H1 (cell line): ENCODE results near the gene IGSF9B. TPM values are rescaled to one million over a fixed set of nuclear protein-coding genes. Genes with fewer than 3 reads are reported as not detected.
A peak's percentile ranks its signal among the peaks of the same experiment; 100 is the strongest.

Experiments used
- CTCF ChIA-PET: fragments of 300-600 bp; sonication (Branson Sonifier 250); formaldehyde crosslinking; loops from one replicate; lab custom pipeline; 2021; ENCODE audit not compliant: partially characterized antibody; lab: Charles Lee
- POLR2A ChIA-PET: fragments of 300-600 bp; sonication (Branson Sonifier 250); formaldehyde crosslinking; loops from one replicate; lab custom pipeline; 2021; ENCODE audit warnings: inconsistent platforms; ENCODE audit not compliant: partially characterized antibody; lab: Charles Lee
- DNase-seq, 2 experiments: peaks; one replicate each; pipeline versions ENCODE4 v3.0.0 to v3.0.0-alpha.2; 2010 to 2022; ENCODE audit warnings: low spot score in 2 of 2, low read depth in 1 of 2, mixed read lengths in 1 of 2
- FAIRE-seq: peaks from 2 replicates; lab custom pipeline; 2011; peaks lifted over from hg19 to GRCh38; lab: Jason Lieb, UNC
- H2AFZ ChIP-seq: 2 replicates; pipeline ENCODE4 v1.8.1; 2012; ENCODE audit warnings: low read length, inconsistent platforms
- H2AK5ac ChIP-seq: 2 replicates; pipeline ENCODE4 v1.6.1; 2013; ENCODE audit warnings: low read depth, low read length
- H2BK120ac ChIP-seq: replicated peaks from 2 replicates; pipeline ENCODE3; 2013; ENCODE audit warnings: low read depth, low read length, inconsistent platforms
- H2BK12ac ChIP-seq: 2 replicates; pipeline ENCODE4 v1.6.1; 2013; ENCODE audit warnings: low read depth, low read length
- H2BK15ac ChIP-seq: 2 replicates; pipeline ENCODE4 v1.6.1; 2013; ENCODE audit warnings: low read length
- H2BK20ac ChIP-seq: 2 replicates; pipeline ENCODE4 v1.6.1; 2013; ENCODE audit warnings: low read length
- H2BK5ac ChIP-seq: 2 replicates; pipeline ENCODE4 v1.6.1; 2013; ENCODE audit warnings: low read depth, low read length
- H3K14ac ChIP-seq: 2 replicates; pipeline ENCODE4 v1.6.1; 2013; ENCODE audit warnings: inconsistent platforms; ENCODE audit not compliant: insufficient read length
- H3K18ac ChIP-seq: 2 replicates; pipeline ENCODE4 v1.6.1; 2013; ENCODE audit warnings: low read length; ENCODE audit errors: extremely low read depth
- H3K23ac ChIP-seq: 2 replicates; pipeline ENCODE4 v1.6.1; 2013; ENCODE audit warnings: inconsistent platforms; ENCODE audit not compliant: insufficient read length
- H3K23me2 ChIP-seq: 2 replicates; pipeline ENCODE4 v1.6.1; 2013; ENCODE audit warnings: low read depth, low read length
- H3K27ac ChIP-seq: 2 replicates; pipeline ENCODE4 v1.6.1; 2011; ENCODE audit warnings: low read depth, low read length, inconsistent platforms
- H3K27me3 ChIP-seq, 4 experiments: replicated peaks in 1 of 4; 1 replicate in 1 of 4; 2 replicates in 3 of 4; pipeline versions ENCODE4 v1.6.1 to v1.8.1; 2011 to 2013; ENCODE audit warnings: low read length in 3 of 4, mild to moderate bottlenecking in 3 of 4, inconsistent platforms in 2 of 4, mixed read lengths in 2 of 4, moderate library complexity in 1 of 4; ENCODE audit not compliant: control insufficient read depth in 3 of 4, insufficient read depth in 3 of 4; ENCODE audit errors: extremely low read depth in 1 of 4
- H3K36me3 ChIP-seq, 4 experiments: 2 replicates each; pipeline versions ENCODE4 v1.6.1 to v1.8.1; 2011 to 2013; ENCODE audit warnings: mild to moderate bottlenecking in 4 of 4, low read length in 3 of 4, moderate library complexity in 2 of 4, control low read depth in 1 of 4, inconsistent platforms in 1 of 4; ENCODE audit not compliant: insufficient read depth in 4 of 4, control insufficient read depth in 2 of 4
- H3K4ac ChIP-seq: replicated peaks from 2 replicates; pipeline ENCODE3; 2013; ENCODE audit warnings: low read length, low read depth, mixed read lengths, inconsistent platforms; ENCODE audit not compliant: insufficient read length
- H3K4me1 ChIP-seq, 4 experiments: replicated peaks in 1 of 4; 1 replicate in 1 of 4; 2 replicates in 3 of 4; pipeline versions ENCODE4 v1.6.1 to v1.8.1; 2011 to 2013; ENCODE audit warnings: low read length in 3 of 4, inconsistent platforms in 2 of 4, mixed read lengths in 1 of 4; ENCODE audit not compliant: insufficient read depth in 4 of 4, control insufficient read depth in 3 of 4
- H3K4me2 ChIP-seq, 2 experiments: 2 replicates each; pipeline versions ENCODE4 v1.6.1 to v1.8.1; 2011 to 2013; ENCODE audit warnings: low read depth in 2 of 2, low read length in 2 of 2, control low read depth in 1 of 2, inconsistent platforms in 1 of 2, mild to moderate bottlenecking in 1 of 2; ENCODE audit not compliant: insufficient read depth in 1 of 2
- H3K4me3 ChIP-seq, 4 experiments: fragments of 200-600, 300-600 bp in 1 of 4; sonication (generic), shearing (Covaris generic), sonication (Bioruptor Twin) in 1 of 4; 2 replicates each; pipeline versions ENCODE4 v1.5.1 to v1.8.1; 2011 to 2016; ENCODE audit warnings: low read length in 4 of 4, low read depth in 3 of 4, control low read depth in 2 of 4, inconsistent platforms in 2 of 4, mild to moderate bottlenecking in 2 of 4, mixed read lengths in 1 of 4, moderate library complexity in 1 of 4; ENCODE audit not compliant: insufficient read depth in 2 of 4; ENCODE audit errors: extremely low read depth in 1 of 4
- H3K56ac ChIP-seq: replicated peaks from 2 replicates; pipeline ENCODE3; 2013; ENCODE audit warnings: low read depth, mild to moderate bottlenecking, mixed read lengths, low read length, inconsistent platforms; ENCODE audit not compliant: insufficient read length
- H3K79me1 ChIP-seq: 2 replicates; pipeline ENCODE4 v1.6.1; 2013; ENCODE audit warnings: low read depth, low read length, control low read depth
- H3K79me2 ChIP-seq, 2 experiments: 2 replicates each; pipeline versions ENCODE4 v1.6.1 to v1.8.1; 2012 to 2013; ENCODE audit warnings: low read length in 2 of 2, mild to moderate bottlenecking in 2 of 2, inconsistent platforms in 1 of 2; ENCODE audit not compliant: insufficient read depth in 2 of 2, control insufficient read depth in 1 of 2
- H3K9ac ChIP-seq, 4 experiments: replicated peaks in 1 of 4; 1 replicate in 1 of 4; 2 replicates in 3 of 4; pipeline versions ENCODE4 v1.6.1 to v1.8.1; 2011 to 2013; ENCODE audit warnings: low read depth in 3 of 4, low read length in 3 of 4, control low read depth in 2 of 4, mild to moderate bottlenecking in 2 of 4, moderate library complexity in 2 of 4, inconsistent platforms in 1 of 4; ENCODE audit errors: extremely low read depth in 1 of 4
- H3K9me3 ChIP-seq, 2 experiments: 2 replicates each; pipeline versions ENCODE4 v1.6.1 to v1.8.1; 2012 to 2013; ENCODE audit warnings: mild to moderate bottlenecking in 2 of 2, moderate library complexity in 2 of 2, control low read depth in 1 of 2, inconsistent platforms in 1 of 2, low read depth in 1 of 2, low read length in 1 of 2, mixed read lengths in 1 of 2; ENCODE audit not compliant: insufficient read depth in 2 of 2
- H4K20me1 ChIP-seq, 2 experiments: replicated peaks in 1 of 2; 2 replicates each; pipeline versions ENCODE3 to v1.8.1; 2011 to 2013; ENCODE audit warnings: inconsistent platforms in 2 of 2, low read length in 2 of 2, mild to moderate bottlenecking in 1 of 2; ENCODE audit not compliant: insufficient read depth in 2 of 2, control insufficient read depth in 1 of 2
- H4K5ac ChIP-seq: 2 replicates; pipeline ENCODE4 v1.6.1; 2013; ENCODE audit warnings: low read length, low read depth, mixed read lengths, inconsistent platforms; ENCODE audit not compliant: insufficient read length
- H4K8ac ChIP-seq: 2 replicates; pipeline ENCODE4 v1.8.0; 2013; ENCODE audit warnings: mild to moderate bottlenecking, moderate library complexity, low read length, inconsistent platforms; ENCODE audit not compliant: insufficient read depth; ENCODE audit errors: extremely low read depth
- H4K91ac ChIP-seq: replicated peaks from 2 replicates; pipeline ENCODE3; 2013; ENCODE audit warnings: low read length, mixed read lengths, inconsistent platforms; ENCODE audit not compliant: insufficient read length
- CBX5 ChIP-seq: fragments of 300-800, 300-1000 bp; sonication (generic); IDR thresholded peaks from 2 replicates; pipeline ENCODE4 v1.7.1; 2016; ENCODE audit warnings: antibody characterized with exemption, low read length, low read depth
- GTF2F1 ChIP-seq: IDR thresholded peaks from 2 replicates; pipeline ENCODE4 v1.6.1; 2012; ENCODE audit warnings: low read depth, low read length, improper control_type of control experiment, borderline replicate concordance
- MAX ChIP-seq: IDR thresholded peaks from 2 replicates; pipeline ENCODE4 v1.6.1; 2012; ENCODE audit warnings: inconsistent platforms
- TEAD4 ChIP-seq: IDR thresholded peaks from 2 replicates; pipeline ENCODE4 v1.6.1; 2012; ENCODE audit warnings: low read depth, low read length, inconsistent platforms, mixed read lengths
- WGBS, 2 experiments: shearing (Covaris generic) in 1 of 2; methylation state at CpG; one replicate each; pipeline versions ENCODE4 v1.1.6 to v1.1.7; 2013 to 2015; ENCODE audit warnings: low lambda C conversion rate in 2 of 2, mixed read lengths in 2 of 2, inconsistent platforms in 1 of 2, low coverage in 1 of 2, missing lambda C conversion rate in 1 of 2; ENCODE audit not compliant: insufficient replicate concordance in 2 of 2, insufficient coverage in 1 of 2, insufficient read length in 1 of 2; ENCODE audit errors: extremely low coverage in 1 of 2, missing lambda C conversion rate in 1 of 2; 5-methylcytosine and 5-hydroxymethylcytosine counted together
- polyA plus RNA-seq, 7 experiments: library from polyadenylated mRNA; depleted of rRNA in 3 of 7; stranded (reverse) in 5 of 7; unstranded in 2 of 7; fragments of >200 nt in 5 of 7; fragments of 200-250 nt in 2 of 7; gene quantifications; 1 replicate in 5 of 7; 2 replicates in 1 of 7; 4 replicates in 1 of 7; pipeline versions ENCODE4 v1.2.1 to v1.2.3, GENCODE V29; 2011 to 2013; ENCODE audit warnings: missing spikeins in 2 of 7, mixed read lengths in 2 of 7
- total RNA-seq: library from RNA; stranded (reverse); fragmentation: NEBNext Ultra II Directional; extraction: Animal tissue kit (Norgen Biotek cat#: 25700); gene quantifications from 2 replicates; pipeline ENCODE4 v1.2.1, GENCODE V29; 2021

Gene IGSF9B
- total and polyA plus RNA-seq, 2 of the 8 experiments (the other 6 are each of a cell fraction or from before 2014, with no cell fraction given): 16.5 to 49.2 TPM

DNA sequence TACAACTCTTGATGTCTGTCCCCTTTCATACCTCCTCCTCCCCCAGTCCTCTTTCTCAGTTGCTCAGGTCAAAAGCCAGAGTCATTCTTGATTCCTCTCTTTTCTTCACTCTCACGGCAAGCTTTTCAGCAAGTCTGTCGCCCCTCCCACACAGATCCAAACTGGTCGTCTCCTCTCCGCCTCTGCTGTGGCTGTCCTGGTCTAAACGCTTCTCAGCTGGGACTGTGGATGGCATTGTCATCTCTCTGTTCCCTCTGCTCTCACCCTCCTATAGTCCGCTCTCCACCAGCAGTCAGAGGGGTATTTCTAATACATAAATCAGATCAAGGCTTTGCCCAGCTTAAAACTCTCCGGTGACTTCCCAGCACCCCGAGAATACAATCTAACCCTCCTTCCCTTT lies 64.6 kb downstream of the IGSF9B start:
- no peak overlapping the region for H4K91ac ChIP-seq
- peaks cover 4 to 11% (median 7%) of the 10 kb centered on the region in 4 experiments; a peak in 6 of 7 replicates for H3K4me1 ChIP-seq
- H2BK15ac ChIP-seq: 0 out of 2 replicates have a peak overlapping the region, but pooled peaks have one; percentile 61
- ChIA-PET POLR2A (no interaction called here), CTCF (interaction anchor here (2.5 kb wide), 1 partner anchor 36 kb away, joined by 8 read pairs; no protein-coding TSS in a partner anchor)
- no peak overlapping the region for H3K9ac ChIP-seq
- H3K4ac ChIP-seq: no peak overlapping the region
- no peaks in the 10 kb centered on the region for H3K79me1 ChIP-seq
- H4K8ac ChIP-seq: no peak overlapping the region
- no peaks in the 10 kb centered on the region; a peak in 2 of 7 replicates for H3K27me3 ChIP-seq
- no peak overlapping the region for H3K27ac ChIP-seq
- no peak overlapping the region for H3K18ac ChIP-seq
- H3K36me3 ChIP-seq: 0 out of 8 replicates have a peak, but pooled peaks cover 0 to 2% (median 0%) of the 10 kb centered on the region in 4 experiments
- no peak overlapping the region for H2BK120ac ChIP-seq
- H3K79me2 ChIP-seq: no peaks in the 10 kb centered on the region
- DNase-seq: no peak
- H4K20me1 ChIP-seq: no peaks in the 10 kb centered on the region
- no peak overlapping the region for H3K23ac ChIP-seq
- H2AFZ ChIP-seq: no peak overlapping the region
- FAIRE-seq: no peak
- no peak overlapping the region for H2BK5ac ChIP-seq
- 84% methylated on average over 8 of the region's 8 CpGs; no CpG with 5 or more reads in 1 of the 2 experiments for WGBS, 2 experiments
- TF ChIP-seq CBX5: no peak
- no peak for TF ChIP-seq TEAD4
- TF ChIP-seq GTF2F1: no peak
- no peak for TF ChIP-seq MAX
- H3K4me2 ChIP-seq: no peak overlapping the region
- no peak overlapping the region for H3K56ac ChIP-seq
- no peak overlapping the region for H3K4me3 ChIP-seq
- no peak overlapping the region for H4K5ac ChIP-seq
- H2BK20ac ChIP-seq: no peak overlapping the region
- 0 out of 2 replicates have a peak, but pooled peaks cover 2% of the 10 kb centered on the region for H3K23me2 ChIP-seq
- H3K14ac ChIP-seq: no peak overlapping the region
- no peak overlapping the region for H2BK12ac ChIP-seq
- no peak overlapping the region for H2AK5ac ChIP-seq
- no peaks in the 10 kb centered on the region for H3K9me3 ChIP-seq
